Panc1 (cell line): ENCODE results near the gene ELOB. TPM values are rescaled to one million over a fixed set of nuclear protein-coding genes. Genes with fewer than 3 reads are reported as not detected.
"Not testable (repeated sequence)": the region's sequence is repeated elsewhere in the genome, so short reads cannot be mapped to it uniquely, and the experiment has no call there.

Source experiments
- ATAC-seq: fragments of 200-7000 bp; cut with Tn5 transposase; 2 replicates; pipeline ENCODE4 v1.9.1; 2020; ENCODE audit warnings: mild to moderate bottlenecking, moderate library complexity
- BruUV-seq: library from RNA; stranded (reverse); fragments of 400-500 nt; replicated peaks from 2 replicates; lab custom pipeline; 2021; lab: Mats Ljungman, UMichigan
- CTCF ChIA-PET: fragments of 300-600 bp; sonication (Branson Sonifier 250); formaldehyde crosslinking; loops from one replicate; lab custom pipeline; 2022; ENCODE audit warnings: antibody characterized with exemption; lab: Charles Lee
- POLR2A ChIA-PET: fragments of 300-600 bp; sonication (Branson Sonifier 250); formaldehyde crosslinking; loops from one replicate; lab custom pipeline; 2022; ENCODE audit warnings: antibody characterized with exemption; lab: Charles Lee
- DNase-seq: peaks from one replicate; pipeline ENCODE4 v3.0.0-alpha.2; 2010; ENCODE audit warnings: low read depth, low spot score
- H3K27ac ChIP-seq: 2 replicates; pipeline ENCODE4 v1.5.1; 2011; ENCODE audit warnings: mild to moderate bottlenecking, low read length, inconsistent platforms
- H3K27me3 ChIP-seq: fragments of 200-500 bp; sonication (Bioruptor generic); 2 replicates; pipeline ENCODE4 v1.6.0; 2014; ENCODE audit warnings: low read length, inconsistent platforms; ENCODE audit not compliant: control insufficient read depth, insufficient read depth
- H3K36me3 ChIP-seq: fragments of 200-500 bp; sonication (Bioruptor generic); 2 replicates; pipeline ENCODE4 v1.5.1; 2014; ENCODE audit warnings: inconsistent platforms, mild to moderate bottlenecking, low read length, moderate library complexity; ENCODE audit not compliant: control insufficient read depth, insufficient read depth
- H3K4me1 ChIP-seq: 2 replicates; pipeline ENCODE4 v1.5.1; 2011; ENCODE audit warnings: inconsistent platforms, mild to moderate bottlenecking, low read length, moderate library complexity; ENCODE audit not compliant: control insufficient read depth, insufficient read depth
- H3K4me3 ChIP-seq, 2 experiments: 2 replicates each; pipeline ENCODE4 v1.5.1; 2011 to 2012; ENCODE audit warnings: low read depth in 2 of 2, low read length in 2 of 2, mild to moderate bottlenecking in 2 of 2, inconsistent platforms in 1 of 2, moderate library complexity in 1 of 2
- H3K9me3 ChIP-seq: fragments of 200-500 bp; sonication (Bioruptor generic); 2 replicates; pipeline ENCODE4 v1.5.1; 2014; ENCODE audit warnings: low read depth, mild to moderate bottlenecking, inconsistent platforms, low read length, moderate library complexity; ENCODE audit not compliant: control insufficient read depth, insufficient read depth
- CTCF ChIP-seq: fragments of 450-650 bp; IDR thresholded peaks from 2 replicates; pipeline ENCODE4 v1.5.1; 2017; ENCODE audit warnings: mild to moderate bottlenecking
- POLR2AphosphoS5 ChIP-seq: IDR thresholded peaks from 2 replicates; pipeline ENCODE4 v1.6.1; 2012; ENCODE audit warnings: mild to moderate bottlenecking, low read depth, low read length, moderate library complexity
- REST ChIP-seq, 2 experiments: IDR thresholded peaks; 2 replicates each; pipeline ENCODE4 v1.6.1; 2011 to 2012; ENCODE audit warnings: low read depth in 2 of 2, control low read depth in 1 of 2, low read length in 1 of 2, mild to moderate bottlenecking in 1 of 2, moderate library complexity in 1 of 2; ENCODE audit not compliant: insufficient read depth in 1 of 2
- SIN3A ChIP-seq: IDR thresholded peaks from 2 replicates; pipeline ENCODE4 v1.6.1; 2012; ENCODE audit warnings: low read depth, mild to moderate bottlenecking, low read length, moderate library complexity, borderline replicate concordance; ENCODE audit not compliant: insufficient read depth
- TCF7L2 ChIP-seq: IDR thresholded peaks from 2 replicates; pipeline ENCODE4 v1.6.1; 2011; ENCODE audit warnings: mild to moderate bottlenecking, low read depth, low read length, inconsistent platforms
- in situ Hi-C: cut with HindIII; loops from 2 replicates; pipeline ENCODE4 v1.10.0; 2016; ENCODE audit warnings: low sequenced_read_pairs, low pct_unique_long_range_greater_than_20kb
- intact Hi-C: fragments of 100-400 bp; cut with micrococcal nuclease; formaldehyde crosslinking; loops from one replicate; pipeline ENCODE4 v1.10.0; 2022; ENCODE audit not compliant: unreplicated experiment
- total RNA-seq: library from RNA; stranded (reverse); gene quantifications from one replicate; pipeline ENCODE4 v1.2.1, GENCODE V29; 2021; ENCODE audit not compliant: unreplicated experiment

The ELOB gene
- total RNA-seq, 1 experiment from 2014 or later, result 642 TPM

DNA sequence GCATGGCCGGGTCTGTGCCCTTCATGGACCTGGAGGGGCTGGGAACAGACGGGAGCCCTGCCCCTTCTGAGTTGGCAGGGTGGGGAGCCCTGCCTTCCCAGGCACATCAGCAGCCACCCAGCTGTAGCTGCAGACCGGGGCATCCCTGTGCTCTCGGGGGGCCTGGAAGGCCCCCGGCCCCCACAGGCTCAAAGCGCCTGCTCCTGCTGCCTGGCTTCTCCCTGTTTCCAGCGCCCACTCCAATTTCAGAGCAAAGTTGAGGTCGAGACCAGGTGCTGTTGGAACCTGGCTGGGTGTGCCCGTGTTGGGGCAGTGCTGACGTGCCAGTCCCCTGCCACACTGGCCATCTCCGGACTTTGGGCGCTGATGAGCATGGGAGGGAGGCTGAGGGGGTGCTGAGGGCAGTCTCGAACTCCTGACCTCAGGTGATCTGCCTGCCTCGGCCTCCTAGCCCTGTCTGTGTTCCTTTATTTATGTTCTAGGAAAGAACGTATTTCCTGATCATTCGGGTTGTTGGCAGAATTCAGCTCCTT lies 52.2 kb downstream of the ELOB start:
- POLR2A ChIA-PET, result no interaction called here

GRCh38 chr16:2724088-2724676 lies 52.9 kb downstream of the ELOB start:
- TF ChIP-seq POLR2AphosphoS5 (no peak), TCF7L2 (no peak), CTCF (no peak), SIN3A (no peak), REST (IDR thresholded peaks at IDR 0.05; ENCODE audit: insufficient read depth in 1 of 2, low read depth in 2 of 2, low read length in 1 of 2) (no peak)
- no peak for DNase-seq
- H3K27me3 ChIP-seq, result no peaks in the 10 kb centered on the region
- POLR2A ChIA-PET, result no interaction called here
- no peak overlapping the region for H3K27ac ChIP-seq
- CTCF ChIA-PET, result no interaction called here
- BruUV-seq, result no TSS peak
- no peaks in the 10 kb centered on the region for H3K9me3 ChIP-seq
- H3K4me1 ChIP-seq, result peaks cover 14% of the 10 kb centered on the region
- H3K4me3 ChIP-seq, result no peak overlapping the region
- in situ Hi-C loops (no loop called here), intact Hi-C loops (no loop called here)
- no peaks in the 10 kb centered on the region for H3K36me3 ChIP-seq
- ATAC-seq, result no peak

More for the DNA sequence above, 52.2 kb downstream of the ELOB start:
- intact Hi-C loops, result no loop called here
- Histone ChIP-seq H3K9me3 (no peaks in the 10 kb centered on the region), H3K36me3 (no peaks in the 10 kb centered on the region), H3K27me3 (no peaks in the 10 kb centered on the region), H3K27ac (no peak overlapping the region), H3K4me1 (peaks cover 7% of the 10 kb centered on the region), H3K4me3 (no peak overlapping the region)
- TF ChIP-seq POLR2AphosphoS5 (no peak), CTCF (no peak), SIN3A (no peak), TCF7L2 (no peak), REST (IDR thresholded peaks at IDR 0.05; ENCODE audit: insufficient read depth in 1 of 2, low read depth in 2 of 2, low read length in 1 of 2) (no peak)
- DNase-seq (no peak), ATAC-seq (no peak)
- BruUV-seq, result no TSS peak
- CTCF ChIA-PET, result no interaction called here
- in situ Hi-C loops, result no loop called here

DNA sequence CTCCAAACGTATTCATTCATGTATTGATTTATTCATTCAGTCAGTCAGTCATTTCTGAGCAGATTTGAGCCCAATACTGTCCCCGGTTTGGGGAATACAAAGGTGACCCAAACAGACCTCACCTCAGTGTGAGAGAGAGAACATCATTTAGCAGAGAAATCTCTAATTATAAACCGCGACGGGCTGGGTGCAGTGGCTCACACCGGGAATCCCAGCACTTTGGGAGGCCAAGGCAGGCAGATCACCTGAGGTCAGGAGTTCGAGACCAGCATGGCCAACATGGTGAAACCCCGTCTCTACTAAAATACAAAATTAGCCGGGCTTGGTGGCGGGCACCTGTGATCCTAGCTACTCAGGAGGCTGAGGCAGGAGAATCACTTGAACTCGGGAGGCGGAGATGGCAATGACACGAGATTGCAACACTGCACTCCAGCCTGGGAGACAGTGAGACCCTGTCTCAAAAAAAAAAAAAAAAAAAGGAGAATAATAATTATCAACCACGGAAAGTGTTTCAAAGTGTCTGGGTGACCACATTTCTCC lies 55.4 kb downstream of the ELOB start:
- intact Hi-C loops, in situ Hi-C loops, ATAC-seq, H3K27me3 ChIP-seq, DNase-seq, H3K9me3 ChIP-seq, BruUV-seq, H3K36me3 ChIP-seq, POLR2A ChIA-PET: not testable (repeated sequence)
- CTCF ChIA-PET, result interaction anchor here (0.7 kb wide), 2 partner anchors 17 to 73 kb away, joined by 3 to 5 read pairs; no protein-coding TSS in a partner anchor
- H3K4me1 ChIP-seq, result peaks cover 21% of the 10 kb centered on the region
- H3K4me3 ChIP-seq, result peak overlapping the region; percentile 32 to 51
- H3K27ac ChIP-seq, result peak overlapping the region; percentile 66
